GM21529 (cell line): ENCODE results near the gene F2RL1.
"Not testable (repeated sequence)": the region's sequence is repeated elsewhere in the genome, so short reads cannot be mapped to it uniquely, and the experiment has no call there.

Source experiments
- ATAC-seq: cut with Tn5 transposase; IDR thresholded peaks from one replicate; pipeline ENCODE4 v1.9.1; 2021; ENCODE audit not compliant: unreplicated experiment

F2RL1 gene

DNA sequence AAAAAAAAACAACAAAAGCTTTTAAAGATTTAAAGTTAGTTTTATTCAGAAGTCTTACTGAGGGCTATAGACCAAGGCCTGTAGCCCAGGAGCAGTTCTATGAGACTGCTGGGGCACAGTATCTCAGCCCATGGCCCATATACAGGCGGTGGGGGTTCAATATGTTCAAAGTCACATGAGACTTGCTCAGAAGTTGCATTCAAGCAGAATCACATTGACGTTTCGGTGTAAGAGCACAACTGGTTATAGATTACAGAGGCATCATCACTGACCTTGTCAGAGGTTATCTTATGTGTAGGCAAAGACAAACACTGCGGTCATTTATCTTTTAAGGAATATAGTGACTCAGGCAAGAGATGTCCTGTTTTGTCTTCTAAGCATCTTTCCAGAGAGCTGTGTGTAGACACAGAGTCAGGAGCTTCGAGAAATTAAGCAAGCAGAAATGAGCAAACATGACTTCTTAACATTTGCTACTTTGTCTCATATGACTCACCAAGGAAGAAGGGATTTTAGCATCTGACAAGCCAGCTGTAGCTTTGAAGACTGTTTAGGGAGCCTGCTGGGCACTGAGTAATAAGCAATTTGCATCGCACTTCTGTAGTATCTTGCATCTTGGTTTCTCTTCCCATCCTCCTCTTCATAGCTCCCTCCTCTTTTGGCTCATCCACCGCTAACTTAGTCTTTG is 12.9 kb upstream of the F2RL1 start:
- peak; percentile 57 for ATAC-seq

DNA sequence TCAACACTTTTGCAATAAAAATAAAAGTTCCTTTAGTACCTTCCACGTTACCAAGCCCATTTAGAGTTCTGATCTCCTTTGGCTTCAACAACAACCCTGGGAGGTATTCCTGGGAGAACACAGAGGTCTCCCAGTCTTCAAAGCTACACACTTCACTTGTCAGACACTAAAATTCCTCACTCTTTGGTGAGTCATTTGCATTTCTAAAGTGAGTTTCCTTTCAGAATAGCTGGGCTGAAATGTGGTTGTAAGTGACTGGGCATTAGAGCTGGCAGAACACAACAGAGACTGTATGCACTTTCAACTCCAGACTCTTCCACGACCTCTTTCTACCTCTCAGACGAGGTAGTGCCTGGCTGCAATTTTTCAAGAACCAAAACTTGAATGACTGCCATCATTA is 11.5 kb upstream of the F2RL1 start:
- no peak for ATAC-seq

- no peak for ATAC-seq
These were observed 10.6 kb upstream of the F2RL1 start for GRCh38 chr5:76808141-76808691.

- ATAC-seq: no peak
These were observed 9.7 kb upstream of the F2RL1 start for GRCh38 chr5:76809141-76809540.

DNA sequence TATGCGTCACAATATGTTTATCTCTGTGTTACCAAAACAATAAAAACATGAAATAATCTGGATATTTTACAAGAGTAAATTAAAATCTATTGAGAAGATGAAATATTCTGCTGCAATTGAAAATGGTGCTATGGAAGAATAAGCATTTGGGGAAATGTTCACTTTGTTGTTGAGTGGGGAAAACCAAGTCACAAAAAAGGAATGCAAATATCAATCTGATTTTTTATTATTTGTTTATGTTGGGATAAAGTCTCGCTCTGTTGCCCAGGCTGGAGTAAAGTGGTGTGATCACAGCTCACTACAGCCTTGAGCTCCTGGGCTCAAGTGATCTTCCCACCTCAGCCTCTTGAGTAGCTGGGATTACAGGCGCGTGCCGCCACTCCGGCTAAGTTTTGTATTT is 8.6 kb upstream of the F2RL1 start:
- ATAC-seq: no peak

DNA sequence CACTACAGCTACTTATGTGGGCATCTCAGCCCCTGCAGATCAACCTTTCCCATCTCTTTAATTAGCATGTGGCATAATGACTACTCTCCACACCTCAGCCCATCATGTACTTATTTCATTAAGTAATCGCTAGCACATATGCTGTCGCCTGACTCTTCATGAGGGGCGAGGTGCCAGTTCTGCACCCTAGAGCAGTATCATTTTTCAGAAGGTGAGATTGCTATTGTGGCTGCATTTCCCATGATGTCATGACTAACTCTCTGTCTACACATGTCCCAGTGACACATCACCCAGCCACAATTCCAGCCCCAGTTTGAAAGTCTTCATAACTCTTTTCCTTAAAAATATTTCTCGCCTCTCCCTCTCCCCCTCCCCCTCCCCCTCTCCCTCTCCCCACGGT is 7.6 kb upstream of the F2RL1 start:
- ATAC-seq: no peak

DNA sequence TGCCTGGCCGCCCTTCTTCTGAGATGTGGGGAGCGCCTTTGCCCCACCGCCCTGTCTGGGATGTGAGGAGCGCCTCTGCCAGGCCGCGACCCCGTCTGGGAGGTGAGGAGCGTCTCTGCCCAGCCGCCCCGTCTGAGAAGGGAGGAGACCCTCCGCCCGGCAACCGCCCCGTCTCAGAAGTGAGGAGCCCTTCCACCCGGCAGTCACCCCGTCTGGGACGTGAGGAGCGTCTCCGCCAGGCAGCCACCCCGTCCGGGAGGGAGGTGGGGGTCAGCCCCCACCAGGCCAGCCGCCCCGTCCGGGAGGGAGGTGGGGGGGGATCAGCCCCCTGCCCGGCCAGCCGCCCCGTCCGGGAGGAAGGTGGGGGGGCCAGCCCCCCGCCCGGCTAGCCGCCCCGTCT is 6.6 kb upstream of the F2RL1 start:
- not testable (repeated sequence) for ATAC-seq

DNA sequence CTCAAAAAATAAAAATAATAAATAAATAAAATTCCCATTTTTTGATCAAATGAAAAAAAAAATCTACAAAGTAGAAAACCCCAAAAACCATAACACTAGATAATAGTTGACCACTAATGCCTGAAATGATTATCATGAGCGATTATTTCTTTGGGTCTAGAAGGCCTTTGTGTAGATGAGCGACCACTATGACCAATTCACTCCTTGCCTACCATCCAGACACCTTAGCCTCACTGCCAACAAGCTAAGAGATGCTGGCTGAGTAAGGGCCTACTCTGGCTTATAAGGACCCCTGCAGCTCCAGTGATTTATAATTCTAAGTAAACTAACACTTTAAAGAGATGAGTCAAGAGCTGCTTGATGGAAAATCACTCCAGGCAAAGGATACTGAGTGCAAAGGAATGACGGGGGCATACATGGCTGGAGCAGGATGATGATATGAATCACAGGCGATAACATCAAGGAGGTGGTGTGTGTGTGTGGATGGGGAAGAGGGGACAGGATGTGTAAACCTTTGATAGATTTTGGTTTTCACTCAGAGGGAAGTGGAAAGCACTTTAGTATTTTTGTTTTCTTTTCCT is 4.8 kb upstream of the F2RL1 start:
- no peak for ATAC-seq

- ATAC-seq: no peak
These were observed 2.6 kb upstream of the F2RL1 start for GRCh38 chr5:76816110-76816831.

- no peak for ATAC-seq
These were observed 1.2 kb downstream of the F2RL1 start for GRCh38 chr5:76819851-76820525.

DNA sequence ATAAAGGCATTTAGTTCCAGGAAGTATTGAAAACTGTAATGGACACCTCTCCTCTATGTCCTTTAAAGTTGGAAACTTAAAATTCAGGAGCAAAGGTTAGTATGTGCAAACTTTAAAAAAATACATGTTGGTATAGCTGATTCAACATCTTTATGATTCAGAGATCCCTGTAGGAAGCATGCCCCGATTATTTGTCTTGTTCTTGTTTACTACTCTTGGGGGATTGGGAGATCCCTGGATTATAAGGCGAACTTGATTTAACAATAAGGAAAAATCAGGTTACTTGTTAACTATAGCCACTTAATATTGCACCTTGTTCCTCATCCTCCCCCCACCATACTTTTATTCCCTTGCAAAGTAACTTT is 1.7 kb downstream of the F2RL1 start:
- no peak for ATAC-seq

- no peak for ATAC-seq
These were observed 2.3 kb downstream of the F2RL1 start for GRCh38 chr5:76821136-76821535.

DNA sequence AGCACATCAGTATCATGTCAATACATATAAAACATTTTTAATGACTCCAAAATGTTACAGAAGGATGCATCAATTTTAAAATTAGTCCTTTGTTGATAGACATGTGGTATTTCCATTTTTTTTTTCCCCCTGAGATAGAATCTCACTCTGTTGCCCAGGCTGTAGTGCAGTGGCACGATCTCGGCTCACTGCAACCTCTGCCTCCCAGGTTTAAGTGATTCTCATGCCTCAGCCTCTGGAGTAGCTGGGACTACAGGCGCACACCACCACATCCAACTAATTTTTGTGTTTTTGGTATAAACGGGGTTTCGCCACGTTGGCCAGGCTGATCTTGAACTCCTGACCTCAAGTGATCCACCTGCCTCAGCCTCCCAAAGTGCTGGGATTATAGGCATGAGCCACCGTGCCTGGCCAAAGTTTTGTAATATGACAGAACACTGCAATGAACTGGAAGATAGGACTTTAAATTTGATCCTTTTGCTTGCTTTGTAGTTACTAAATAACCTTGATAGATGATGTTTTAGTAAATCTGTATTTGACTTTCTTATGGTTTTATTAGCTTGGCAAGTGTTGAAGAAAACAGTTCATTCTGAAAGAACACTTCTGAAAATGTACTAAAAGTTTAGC is 3.4 kb downstream of the F2RL1 start:
- ATAC-seq: not testable (repeated sequence)

DNA sequence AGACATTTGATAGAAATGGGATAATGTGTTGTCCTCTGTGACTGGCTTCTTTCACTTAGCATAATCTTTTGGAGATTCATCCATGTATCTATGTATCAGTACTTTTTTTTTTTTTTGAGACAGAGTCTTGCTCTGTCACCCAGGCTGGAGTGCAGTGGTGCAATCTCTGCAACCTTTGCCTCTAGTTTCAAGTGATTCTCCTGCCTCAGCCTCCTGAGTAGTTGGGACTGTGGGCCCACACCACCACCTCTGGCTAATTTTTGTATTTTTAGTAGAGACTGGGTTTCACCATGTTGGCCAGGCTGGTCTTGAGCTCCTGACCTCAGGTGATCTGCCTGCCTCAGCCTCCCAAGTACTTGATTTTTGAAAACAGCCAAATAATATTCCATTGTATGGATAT is 7.6 kb downstream of the F2RL1 start:
- not testable (repeated sequence) for ATAC-seq

DNA sequence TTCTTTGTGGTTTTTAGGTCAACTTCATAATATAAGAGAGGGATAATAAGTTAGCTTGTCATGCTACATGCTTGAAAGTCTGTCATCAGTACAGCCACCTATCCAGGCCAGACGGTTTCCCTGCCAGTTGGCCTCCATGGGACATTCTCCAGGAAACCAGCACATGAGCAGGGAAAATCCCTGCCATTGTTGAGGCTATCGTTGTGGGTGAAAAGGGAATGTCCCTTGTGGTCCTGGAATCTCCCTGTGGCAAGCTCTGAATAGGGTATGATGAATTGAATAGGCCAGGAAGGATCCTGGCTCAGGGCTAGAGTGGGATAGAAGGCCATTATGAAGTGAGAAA is 12.3 kb downstream of the F2RL1 start:
- no peak for ATAC-seq

DNA sequence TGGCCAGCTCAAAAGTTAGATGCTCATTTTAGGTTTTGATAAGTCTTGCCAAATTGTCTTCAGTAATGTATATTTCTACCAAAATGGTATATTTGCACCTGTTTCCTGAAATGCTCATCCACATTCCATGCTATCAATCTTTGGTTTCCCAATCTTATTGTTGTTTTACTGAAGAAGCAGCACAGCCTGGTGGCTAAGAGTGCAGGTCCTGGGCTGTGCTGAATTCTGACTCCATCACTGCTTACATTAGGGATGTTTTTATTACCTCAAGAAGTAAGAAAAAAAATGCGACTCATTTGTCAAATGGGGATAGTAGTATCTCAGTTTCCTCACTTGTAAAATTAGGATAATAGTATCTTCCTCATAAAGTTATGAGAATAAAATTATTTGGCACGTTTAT is 17.4 kb downstream of the F2RL1 start:
- ATAC-seq: no peak

DNA sequence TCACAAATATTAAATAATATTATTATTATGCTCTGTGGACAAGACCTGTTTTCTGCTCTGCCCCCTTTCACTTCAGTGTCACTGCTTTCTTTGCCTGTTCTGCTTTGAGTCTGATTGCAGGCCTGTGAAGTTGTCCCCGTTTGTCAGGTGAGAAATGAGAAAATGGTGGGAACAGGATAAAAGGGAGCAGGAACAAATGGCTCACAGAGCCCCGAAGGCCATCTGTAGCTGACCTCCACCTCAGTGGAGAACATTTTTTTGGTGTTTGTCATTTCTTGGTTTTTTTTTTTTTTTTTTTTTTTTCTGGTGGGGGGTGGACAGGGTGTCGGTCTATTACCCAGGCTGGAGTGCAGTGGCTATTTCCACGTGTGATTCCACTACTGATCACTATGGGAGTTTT is 17.8 kb downstream of the F2RL1 start:
- ATAC-seq: no peak

- ATAC-seq: no peak
These were observed 19.8 kb downstream of the F2RL1 start for GRCh38 chr5:76838481-76839261.

DNA sequence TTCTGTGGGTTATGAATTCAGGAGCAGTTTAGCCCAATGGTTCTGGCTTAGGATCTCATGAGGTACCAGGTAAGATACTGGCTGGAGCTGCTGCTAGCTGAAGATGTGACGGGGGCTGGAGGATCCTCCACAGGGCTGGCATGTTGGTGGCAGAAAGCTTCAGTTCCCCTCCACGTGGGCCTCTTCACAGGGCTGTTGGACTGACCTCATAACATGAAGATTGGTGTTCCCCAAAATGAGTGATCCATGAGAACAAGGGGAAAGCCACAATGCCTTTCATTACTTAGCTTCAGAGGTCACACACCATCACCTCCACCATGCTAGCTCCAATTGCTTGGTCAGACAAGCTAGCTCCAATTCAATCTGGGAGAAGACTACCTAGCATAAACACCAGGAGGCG is 22.5 kb downstream of the F2RL1 start:
- ATAC-seq: no peak

DNA sequence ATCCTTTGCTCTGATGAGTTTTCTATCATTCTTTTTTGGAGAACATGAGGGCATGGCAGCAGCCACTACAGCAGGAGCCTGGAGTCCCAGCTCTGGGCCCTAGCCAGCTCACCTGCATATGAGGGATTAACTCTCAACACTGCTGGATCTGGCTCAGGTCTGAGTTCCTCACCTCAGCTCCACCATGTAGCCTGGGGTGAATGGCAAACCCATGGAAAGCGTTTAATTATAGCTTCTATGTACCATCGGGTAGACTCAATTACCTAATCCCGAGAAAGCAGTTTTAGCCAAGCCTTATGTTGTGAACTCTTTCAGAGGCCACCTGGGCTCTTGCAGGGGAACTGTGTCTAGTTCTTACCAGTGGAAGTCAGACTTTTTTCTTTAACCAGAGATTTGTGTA is 27.1 kb downstream of the F2RL1 start:
- ATAC-seq: no peak
